Coronary artery (tissue), 2 donors: ENCODE data around the gene QPCT.

Experiments
- DNase-seq: peaks from one replicate; pipeline ENCODE4 v3.0.0-alpha.2; 2017; ENCODE audit warnings: low spot score
- H3K27ac ChIP-seq, 2 donors: fragments of 200-600 bp; sonication (generic); one replicate each; pipeline ENCODE4 v1.5.1; 2016 to 2019
- H3K4me3 ChIP-seq: fragments of 200-600 bp; sonication (generic); 2 replicates; pipeline ENCODE4 v1.5.1; 2016; ENCODE audit warnings: mild to moderate bottlenecking, moderate library complexity
- TF ChIP-seq, protein P1 (sequence below): fragments of 200-600 bp; sonication (generic); IDR thresholded peaks from one replicate; pipeline ENCODE4 v1.5.1; 2019; ENCODE audit warnings: antibody characterized with exemption

The QPCT gene

DNA sequence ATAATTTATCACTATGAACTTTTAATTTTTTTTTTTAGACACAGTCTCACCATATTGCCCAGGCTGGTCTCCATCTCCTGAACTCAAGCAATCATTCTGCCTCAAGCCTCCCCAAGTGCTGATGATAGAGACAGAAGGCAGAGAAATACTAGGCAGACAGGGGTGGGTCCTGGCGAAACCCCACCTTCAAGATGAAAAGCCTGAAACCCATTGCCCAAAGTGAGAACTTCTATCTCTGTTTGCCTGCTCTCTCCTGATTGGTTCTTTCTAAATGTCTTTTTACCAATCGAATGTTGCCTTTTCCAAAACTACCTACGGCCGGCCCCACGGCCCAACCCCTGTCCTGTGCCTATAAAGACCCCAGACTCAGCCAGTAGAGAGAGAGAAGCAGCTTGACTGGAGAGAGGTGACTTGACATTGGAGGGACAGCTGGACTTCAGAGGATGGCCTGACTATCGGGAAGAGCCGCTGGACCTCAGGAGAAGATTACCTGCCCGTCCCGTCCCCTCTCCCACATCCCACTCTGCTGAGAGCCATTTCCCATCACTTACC is 41.7 kb upstream of the QPCT start:
- TF ChIP-seq, protein P1, sequence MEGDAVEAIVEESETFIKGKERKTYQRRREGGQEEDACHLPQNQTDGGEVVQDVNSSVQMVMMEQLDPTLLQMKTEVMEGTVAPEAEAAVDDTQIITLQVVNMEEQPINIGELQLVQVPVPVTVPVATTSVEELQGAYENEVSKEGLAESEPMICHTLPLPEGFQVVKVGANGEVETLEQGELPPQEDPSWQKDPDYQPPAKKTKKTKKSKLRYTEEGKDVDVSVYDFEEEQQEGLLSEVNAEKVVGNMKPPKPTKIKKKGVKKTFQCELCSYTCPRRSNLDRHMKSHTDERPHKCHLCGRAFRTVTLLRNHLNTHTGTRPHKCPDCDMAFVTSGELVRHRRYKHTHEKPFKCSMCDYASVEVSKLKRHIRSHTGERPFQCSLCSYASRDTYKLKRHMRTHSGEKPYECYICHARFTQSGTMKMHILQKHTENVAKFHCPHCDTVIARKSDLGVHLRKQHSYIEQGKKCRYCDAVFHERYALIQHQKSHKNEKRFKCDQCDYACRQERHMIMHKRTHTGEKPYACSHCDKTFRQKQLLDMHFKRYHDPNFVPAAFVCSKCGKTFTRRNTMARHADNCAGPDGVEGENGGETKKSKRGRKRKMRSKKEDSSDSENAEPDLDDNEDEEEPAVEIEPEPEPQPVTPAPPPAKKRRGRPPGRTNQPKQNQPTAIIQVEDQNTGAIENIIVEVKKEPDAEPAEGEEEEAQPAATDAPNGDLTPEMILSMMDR: no peak
- DNase-seq: no peak
- Histone ChIP-seq H3K27ac (no peak overlapping the region), H3K4me3 (no peak overlapping the region)

DNA sequence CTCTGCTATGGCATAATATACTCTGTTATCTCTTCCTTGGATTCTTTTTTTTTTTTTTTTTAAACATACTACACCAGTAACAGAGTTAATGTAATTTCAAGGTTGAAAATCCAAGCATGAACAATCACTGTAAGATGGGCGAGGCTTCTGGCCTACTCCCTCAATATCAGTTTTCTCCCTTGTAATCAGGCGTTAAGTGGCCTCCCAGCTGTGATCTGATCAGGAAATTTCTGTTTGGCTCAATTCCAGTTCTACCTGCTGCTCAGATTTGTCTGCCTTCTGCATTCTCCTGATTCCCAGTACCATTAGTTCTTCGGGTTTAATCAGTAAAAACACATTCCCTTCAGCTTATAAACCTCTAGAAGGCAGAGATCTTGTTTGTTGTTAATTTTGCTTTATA is 38.4 kb upstream of the QPCT start:
- TF ChIP-seq, protein P1: no peak
- no peak for DNase-seq
- Histone ChIP-seq H3K4me3 (no peak overlapping the region), H3K27ac (no peak overlapping the region)

GRCh38 chr2:37307500-37307899 is 36.9 kb upstream of the QPCT start:
- TF ChIP-seq, protein P1: no peak
- Histone ChIP-seq H3K4me3 (no peak overlapping the region), H3K27ac (no peak overlapping the region)
- DNase-seq: no peak

- TF ChIP-seq, protein P1: no peak
- no peak for DNase-seq
- Histone ChIP-seq H3K27ac (no peak overlapping the region), H3K4me3 (no peak overlapping the region)
Measured at GRCh38 chr2:37315364-37315763, 29.1 kb upstream of the QPCT start.

DNA sequence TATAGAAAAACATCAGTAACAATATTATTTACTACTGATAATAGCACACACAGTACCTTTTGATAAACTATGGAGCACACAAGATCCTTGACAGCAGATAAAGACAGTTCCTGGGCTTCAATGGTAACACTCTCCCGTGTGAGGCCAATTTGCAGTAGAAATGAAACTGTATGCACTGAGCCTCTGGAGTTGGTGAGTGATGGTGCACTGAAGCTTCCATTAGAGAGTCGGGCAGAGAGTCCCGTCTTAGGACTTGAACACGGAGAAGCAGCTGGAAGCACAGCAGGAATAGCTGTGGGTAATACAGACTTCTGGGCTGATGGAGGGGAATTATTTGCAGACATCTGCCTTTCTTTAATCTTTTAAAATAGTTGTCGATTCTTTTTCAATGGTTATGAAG is 28.2 kb upstream of the QPCT start:
- H3K4me3 ChIP-seq: no peak overlapping the region
- DNase-seq: no peak
- TF ChIP-seq, protein P1: no peak
- H3K27ac ChIP-seq: no peak overlapping the region

DNA sequence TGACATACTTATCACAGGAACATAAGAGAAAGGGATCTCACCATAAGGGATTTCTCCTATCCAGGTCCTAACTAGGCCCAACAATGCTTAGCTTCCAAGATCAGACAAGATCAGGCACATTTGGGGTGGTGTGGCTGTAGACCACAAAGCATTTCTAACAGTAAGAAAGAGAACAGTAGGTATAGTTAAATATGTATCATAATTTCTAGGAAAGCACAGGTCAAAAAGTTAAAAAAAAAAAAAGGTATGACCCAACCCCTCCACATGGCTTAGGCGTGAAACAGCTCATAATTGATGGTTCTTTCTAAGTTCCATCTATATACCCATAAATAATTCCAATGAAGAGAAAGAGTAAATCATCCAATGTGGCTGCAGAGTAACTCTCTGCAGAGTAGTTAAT is 26.7 kb upstream of the QPCT start:
- H3K27ac ChIP-seq: no peak overlapping the region
- TF ChIP-seq, protein P1: no peak

DNA sequence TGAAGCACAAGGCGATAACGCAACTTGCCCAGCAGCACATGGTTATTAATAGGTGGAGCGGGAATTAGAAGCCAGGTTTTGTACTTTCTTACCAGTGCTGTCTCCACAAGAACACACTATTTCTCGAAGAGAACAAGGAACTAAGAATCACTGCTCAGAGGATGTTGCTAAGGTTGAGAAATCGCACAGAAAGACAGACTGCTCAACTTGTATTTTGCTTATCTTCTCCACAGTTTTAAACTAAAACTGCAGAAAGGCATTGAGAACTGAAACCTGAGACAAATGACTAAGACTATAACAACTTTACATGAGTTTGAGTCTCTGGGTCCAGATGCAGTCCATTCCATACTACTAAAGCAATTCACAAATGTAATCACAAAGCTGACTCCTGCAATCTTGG is 26.0 kb upstream of the QPCT start:
- TF ChIP-seq, protein P1: no peak
- no peak overlapping the region for H3K4me3 ChIP-seq
- H3K27ac ChIP-seq: no peak overlapping the region
- no peak for DNase-seq

More for the DNA sequence above, 26.7 kb upstream of the QPCT start:
- DNase-seq: no peak
- H3K4me3 ChIP-seq: no peak overlapping the region
